ENCODE results near the gene VWA8.
A peak's percentile ranks its signal among the peaks of the same experiment; 100 is the strongest.

VWA8 gene

DNA sequence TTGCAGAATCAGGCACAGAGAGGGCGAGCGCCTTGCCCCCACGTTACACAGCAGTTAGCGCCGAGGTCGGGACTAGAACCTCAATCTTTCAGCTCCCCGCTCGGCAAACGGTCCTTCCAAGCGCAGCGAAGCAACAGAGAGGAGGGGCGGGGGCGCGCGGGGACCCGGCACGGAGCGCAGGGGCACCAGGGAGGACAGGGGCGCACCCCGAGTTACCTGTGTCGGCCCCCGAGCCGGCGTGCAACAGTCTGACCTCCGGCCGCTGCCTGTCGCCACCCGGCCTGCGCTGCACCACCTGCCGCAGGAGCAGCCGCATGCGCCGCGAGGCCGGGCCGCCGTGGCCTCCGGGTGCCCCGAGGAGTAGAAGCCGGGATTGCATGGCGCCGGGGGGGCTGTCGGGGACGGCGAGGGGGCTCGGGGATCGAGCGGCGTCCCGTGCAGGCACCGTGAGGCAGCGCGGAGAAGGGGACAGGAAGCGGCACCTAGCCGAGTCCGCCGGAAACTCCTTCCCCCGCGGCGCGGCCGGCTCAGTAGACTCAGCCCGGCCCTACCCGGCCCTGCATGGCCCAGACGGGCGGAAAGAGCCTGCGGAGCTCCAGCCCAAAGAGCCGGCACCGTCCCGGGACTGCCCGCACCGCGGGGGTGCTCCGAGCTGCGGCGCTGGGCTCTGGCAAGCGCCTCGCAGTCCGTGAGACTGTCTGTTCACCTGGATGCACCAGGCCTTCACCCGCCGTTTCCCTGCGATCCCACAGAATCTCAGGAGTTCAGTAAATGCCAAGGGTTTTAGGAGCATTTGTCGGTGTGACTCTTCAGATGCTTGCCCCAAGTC lies at the start of gene VWA8:
VWA8 (minus strand) TSS at position 473 of the 829 bp plus-strand sequence; CDS start at position 379, 94 bp downstream.
- peak; percentile 87 for DNase-seq

DNA sequence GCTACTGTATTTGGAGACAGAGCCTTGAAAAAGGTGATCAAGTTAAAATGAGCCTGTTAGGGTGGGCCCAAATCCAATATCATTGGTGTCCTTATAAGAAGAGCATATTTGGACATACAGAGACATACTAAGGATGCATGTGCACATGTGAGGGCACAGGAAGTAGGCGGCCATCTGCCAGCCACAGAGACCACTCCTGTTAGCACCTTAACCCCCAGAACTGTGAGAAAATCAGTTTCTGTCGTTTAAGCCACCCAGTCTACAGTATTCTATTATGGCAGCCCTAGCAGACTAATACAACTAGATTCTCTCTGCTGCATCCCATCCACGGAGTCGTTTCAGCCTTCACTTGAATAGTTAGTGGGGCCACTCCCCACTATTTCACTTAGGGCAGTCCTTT lies 48.1 kb upstream of the VWA8 start:
- DNase-seq, result no peak

DNA sequence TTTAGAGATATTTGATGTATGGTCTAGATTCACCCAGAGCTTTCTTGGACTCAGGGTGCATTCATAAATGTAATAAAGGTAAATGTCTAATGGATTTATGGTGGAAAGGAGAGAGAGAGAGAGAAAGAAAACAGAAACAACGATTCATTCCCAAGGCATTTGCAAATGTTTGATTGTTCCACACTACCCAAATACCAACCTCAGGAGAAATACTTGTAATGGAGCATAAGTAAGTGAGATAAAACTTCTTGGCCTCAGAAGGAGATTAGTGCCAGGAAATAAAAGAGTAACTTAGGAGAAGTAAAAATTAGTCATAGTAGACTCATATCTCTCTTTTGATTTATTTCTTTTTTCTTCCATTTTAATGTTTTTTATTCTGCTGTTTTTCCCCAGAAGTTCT lies 46.9 kb upstream of the VWA8 start:
- no peak for DNase-seq

DNA sequence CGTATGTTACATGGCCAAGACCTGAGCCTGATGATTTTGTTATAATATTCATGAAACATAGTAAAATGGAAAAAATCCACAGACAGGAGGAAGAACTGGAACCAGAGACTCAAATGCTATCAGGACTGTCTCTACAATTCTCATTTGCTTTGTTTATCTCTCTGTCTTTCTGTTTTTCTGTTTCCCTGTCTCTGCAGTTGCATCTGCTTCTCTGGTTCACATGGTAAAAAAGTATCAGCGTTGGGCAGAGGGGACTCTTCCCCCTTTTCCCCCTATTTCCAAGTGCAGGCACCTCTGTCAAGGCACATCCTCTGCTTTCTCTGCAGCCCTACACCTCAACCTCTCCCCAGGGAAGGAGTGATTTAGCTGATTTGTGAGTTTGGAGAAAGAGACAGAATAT lies 41.2 kb upstream of the VWA8 start:
- no peak for DNase-seq

DNA sequence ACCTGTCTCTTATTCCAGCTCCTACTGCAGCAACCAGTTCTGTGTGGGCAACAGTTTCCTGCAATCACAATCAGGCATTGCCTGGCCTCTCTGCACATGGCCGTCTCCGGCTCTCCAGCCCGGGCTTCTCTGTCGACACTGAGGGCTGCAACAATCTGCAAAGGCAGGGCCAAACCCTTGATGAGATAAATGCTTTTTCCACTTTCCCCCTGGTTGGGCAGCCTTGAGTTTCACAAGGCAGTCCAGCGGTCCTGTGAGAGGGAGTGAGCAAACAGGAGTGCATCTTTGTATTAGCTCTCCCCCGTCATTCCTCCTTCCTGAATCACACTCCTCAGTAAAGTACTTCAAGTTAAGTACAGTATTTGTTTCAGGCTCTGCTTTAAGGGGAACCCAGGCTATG lies 40.7 kb upstream of the VWA8 start:
- no peak for DNase-seq

DNA sequence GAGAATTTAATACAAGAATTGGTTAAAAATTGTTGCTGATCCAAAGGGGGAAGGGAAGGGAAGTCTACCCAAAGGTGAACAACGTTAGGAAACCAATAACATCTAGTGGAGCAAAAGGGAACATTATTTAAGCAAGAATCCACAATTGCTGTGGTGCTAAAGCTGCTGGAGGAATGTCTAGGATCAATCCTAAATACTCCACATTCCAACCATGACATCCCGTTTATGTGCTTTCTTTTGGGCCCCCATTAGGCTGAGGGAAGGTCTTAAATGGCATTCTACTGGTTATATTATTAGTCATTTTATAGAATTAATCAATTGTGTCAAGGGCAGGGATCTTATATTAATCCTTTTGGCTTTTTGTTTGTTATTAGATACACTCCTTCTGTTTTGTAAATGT lies 39.9 kb upstream of the VWA8 start:
- DNase-seq, result no peak

DNA sequence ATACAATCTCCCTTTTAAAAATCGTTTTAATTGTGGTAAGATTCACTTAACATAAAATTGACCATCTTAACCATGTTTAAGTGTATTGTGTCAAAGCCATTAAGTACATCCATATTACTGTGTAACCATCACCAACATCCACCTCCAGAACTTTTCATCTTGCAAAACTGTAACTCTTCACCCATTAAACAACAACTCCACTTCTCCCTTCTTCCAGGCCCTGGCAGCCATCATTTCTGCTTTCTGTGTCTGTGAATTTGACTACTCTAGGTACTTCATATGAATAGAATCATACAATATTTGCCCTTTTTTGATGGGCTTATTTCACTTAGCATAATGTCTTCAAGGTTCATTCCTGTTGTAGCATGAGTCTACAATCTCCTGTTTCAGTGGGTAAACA lies 36.5 kb upstream of the VWA8 start:
- DNase-seq, result no peak

DNA sequence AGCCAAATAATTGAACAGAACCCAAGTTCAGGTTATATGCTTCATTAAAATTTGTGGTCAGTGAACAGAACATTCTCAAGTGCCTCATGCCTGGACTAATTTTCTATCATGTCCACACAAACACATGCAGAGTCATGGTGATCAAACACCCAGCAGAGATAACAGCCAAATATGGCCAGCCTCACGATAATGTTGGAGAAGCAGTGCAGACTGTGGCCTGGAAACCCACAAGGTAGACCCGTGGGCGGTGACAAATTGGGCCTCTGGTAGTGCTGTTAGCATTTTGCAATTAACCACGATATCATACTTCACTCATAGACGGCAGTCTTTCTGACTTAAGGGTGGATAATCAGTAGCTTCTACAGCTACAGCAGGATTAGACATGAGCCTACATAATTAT lies 35.0 kb upstream of the VWA8 start:
- no peak for DNase-seq

DNA sequence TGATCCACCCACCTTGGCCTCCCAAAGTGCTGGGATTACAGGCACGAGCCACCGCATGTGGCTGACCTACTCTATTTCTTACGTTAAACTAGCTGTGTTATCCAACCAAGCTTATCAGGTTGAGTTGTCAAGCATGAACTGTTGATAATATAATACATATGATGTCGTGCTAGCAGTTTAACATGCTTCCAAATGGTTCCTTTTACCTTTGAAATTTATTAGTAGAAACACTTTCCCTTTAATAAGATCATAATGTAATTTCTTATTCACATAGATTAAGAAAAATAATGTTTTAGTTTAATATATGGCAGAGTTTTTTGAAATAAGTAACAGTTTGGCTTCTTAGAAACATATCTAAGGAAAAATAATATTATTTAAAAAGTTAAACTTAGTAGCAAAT lies 34.4 kb upstream of the VWA8 start:
- DNase-seq, result no peak

DNA sequence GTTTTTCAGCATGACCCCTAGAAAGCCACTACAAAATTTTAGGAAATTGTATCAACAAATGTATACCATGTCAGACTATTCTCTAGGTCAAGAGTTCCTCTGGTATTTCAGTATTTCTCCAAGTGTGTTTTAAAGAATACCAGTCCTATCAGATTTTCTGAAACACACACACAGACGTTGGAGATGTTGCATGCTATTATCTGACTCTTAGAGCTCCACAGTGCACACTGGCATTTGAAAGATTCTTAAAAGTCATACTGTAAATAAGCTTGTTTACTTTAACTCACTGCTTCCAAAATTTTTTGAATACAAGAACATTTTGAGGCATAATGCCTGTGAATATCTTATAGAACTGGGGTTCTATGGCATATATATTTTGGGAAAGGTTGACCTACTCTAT lies 33.8 kb upstream of the VWA8 start:
- DNase-seq, result no peak

DNA sequence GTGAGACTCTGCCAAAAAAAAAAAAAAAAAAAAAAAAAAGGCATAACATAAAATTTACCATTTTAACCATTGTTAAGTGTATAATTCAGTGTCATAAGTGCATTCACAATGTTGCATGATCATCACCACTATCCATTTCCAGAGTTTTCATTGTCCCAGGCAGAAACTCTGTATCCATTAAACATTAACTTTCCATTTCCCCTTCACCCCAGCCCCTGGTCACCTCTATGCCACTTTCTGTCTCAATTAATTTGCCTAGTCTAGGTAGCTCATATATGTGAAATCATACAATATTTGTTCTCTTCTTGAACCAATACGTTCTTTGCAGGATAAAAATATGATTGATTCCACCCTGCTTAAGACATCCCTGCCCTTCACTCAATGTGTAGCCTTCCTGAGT lies 31.0 kb upstream of the VWA8 start:
- DNase-seq, result no peak

DNA sequence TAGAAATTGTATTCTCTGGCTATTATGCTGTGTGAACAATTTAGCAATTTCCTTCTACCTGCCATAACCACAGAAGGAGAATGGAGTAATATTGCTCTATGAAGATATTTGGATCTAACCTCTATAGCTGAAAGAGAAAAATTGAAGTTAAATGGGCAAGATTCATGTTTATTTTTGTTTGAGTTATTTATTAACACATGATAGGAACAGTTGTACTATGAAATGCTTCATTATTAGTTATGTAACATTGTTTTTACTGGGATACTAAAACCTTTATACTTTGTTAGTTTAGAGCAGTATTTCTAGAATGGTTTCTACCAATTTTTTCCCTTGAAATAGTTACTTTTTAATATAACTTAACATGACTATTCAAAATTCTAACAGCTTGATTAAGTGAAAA lies 27.3 kb upstream of the VWA8 start:
- no peak for DNase-seq

DNA sequence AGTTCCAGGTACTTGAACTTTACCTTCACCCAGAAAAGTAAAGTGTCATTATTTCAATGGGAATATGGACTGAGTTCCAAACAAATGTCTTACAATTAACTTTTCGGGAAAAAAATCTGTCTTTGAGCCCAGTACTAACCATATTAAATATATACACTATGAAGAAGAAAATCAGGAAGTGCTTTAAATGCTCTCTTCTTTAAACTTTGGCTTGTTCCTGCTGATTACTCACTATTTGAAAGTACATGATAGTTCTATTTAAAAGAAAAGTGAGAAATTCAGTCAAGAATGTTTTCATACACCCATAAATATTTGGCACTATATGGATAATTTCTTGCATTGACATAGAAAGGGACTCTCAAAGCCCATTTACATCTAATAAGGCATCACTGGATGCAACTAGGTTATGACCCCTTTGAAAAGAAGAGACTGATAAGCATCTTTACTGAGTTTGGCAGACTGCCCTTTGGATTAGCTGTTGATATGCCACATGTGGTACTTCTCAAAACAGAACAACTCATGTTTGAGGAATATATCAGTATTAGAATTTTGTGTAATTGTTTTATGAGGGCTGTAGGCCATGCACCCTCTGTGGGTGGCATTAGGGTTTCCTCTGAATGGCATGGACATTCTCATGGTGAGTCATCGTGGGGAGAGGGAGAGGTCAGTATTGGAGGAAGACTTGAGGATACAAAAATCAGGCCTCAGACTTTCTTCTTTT lies 25.0 kb upstream of the VWA8 start:
- no peak for DNase-seq

DNA sequence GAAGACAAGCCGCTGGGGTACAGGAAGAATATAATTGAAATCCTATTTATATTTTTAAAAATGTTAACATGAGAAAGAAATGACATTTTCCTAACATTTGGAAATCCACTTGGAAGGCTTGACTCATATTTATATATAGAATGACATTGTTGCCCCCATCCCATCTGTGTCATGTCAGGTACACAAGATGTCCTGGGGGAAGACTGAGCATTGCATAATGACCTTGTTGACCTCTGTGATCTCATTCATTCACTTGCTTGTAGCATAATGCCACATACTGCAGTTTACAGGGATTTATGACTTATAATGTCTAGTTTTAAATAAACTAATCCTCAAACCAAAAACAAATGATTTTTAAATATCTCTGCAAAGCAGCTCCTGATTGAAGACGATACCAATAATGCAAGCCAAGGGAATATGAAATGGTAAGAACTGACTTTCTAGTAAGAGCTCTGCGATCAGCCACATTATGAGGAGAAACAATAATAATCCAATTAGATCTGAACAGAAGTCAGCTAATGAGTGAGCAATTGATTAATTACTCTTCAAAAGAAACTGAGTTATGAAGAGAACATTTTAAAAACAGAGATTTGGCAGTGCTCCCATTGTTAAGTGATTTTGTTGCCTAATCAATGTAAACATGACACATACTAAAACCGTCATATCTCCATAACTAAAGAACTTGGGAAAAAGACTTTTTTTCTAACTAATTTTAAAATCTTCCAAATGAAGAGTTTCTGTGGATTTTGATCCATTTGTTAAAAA lies 21.2 kb upstream of the VWA8 start:
- DNase-seq, result no peak

DNA sequence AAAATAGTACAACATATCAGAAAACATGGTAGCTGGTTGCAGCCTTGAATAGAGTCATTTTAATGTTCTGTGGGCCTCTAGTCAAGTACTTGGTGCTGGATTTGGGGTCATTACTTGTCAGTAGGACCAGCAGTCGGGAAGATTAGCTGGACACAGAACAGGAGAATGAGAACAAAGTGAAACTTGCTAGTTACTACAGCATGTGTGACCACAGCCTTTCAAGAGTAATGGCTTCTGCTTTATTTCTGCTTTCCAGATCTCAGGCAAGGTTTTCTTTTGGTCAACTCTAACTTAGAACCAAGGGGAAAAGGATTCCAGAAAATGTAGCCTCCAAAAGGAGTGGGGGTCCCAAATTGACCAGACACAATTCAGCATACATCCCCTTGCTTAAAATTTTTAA lies 17.1 kb upstream of the VWA8 start:
- no peak for DNase-seq

DNA sequence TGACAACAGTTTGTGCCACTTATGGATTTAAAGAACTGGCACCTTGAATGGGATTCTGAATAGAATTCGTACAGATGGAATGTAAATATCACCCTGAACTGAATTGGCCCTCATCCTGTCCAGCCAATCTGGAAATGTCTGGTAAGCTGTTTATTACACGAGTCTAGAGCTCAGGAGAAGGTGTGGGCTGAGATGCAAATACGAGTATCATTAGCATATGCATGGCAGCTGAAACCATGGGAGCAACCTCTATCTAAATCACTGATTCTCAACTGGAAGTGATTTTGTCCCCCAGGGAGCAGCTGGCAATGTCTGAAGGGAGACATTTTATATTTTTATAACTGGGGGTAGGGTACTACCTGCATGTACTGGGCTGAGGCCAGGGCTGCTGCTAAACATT lies 15.6 kb upstream of the VWA8 start:
- no peak for DNase-seq

DNA sequence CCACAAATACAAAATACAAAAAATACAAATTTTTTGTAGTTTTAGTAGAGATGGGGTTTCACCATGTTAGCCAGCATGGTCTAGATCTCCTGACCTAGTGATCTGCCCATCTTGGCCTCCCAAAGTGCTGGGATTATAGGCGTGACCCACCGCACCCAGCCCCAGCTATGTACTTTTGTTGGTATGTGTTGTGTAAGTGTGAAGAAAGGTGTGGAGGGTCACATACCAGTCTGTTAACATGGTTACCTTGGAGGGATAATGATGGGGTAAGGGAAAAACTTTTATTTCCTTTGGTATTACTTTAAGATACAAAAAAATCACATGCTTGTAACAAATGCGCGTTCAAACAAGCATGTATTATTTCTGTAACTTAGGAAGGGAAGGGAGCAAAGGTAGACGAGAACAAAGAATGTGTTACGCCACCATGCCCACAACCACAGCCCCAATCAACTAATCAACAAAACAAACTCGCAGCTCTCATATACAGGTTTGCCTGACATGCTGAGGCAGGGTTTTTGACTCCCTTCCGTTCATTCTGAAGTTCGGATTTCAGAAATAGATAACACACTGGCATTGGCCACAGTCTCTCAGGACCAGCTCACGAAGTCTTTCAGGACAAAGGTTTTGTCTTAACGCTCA lies 13.5 kb upstream of the VWA8 start:
- no peak for DNase-seq

DNA sequence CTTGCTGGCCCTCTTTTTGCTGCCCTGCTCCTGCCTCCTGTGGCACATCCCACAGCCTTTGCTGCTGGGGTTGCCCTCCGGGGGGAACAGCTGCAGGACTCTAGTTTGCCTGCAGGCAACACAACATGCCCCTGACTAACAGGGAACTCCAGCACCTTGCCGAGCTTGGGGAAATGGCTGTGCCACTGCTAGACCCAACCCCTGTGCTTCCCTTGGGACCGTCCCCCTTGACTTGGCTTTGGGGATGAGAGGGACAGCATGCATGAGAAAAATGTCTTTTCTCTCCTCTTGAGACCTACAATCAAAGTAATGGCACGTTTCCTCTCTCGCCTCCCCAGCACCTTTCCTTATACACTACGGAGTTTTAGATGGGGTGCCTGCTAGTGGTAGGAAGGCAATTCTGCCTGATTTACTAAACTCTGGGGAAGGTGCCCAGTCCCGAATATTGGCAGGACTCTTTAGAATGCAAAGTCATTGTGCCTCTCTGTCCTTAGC lies 12.4 kb upstream of the VWA8 start:
- DNase-seq, result no peak

DNA sequence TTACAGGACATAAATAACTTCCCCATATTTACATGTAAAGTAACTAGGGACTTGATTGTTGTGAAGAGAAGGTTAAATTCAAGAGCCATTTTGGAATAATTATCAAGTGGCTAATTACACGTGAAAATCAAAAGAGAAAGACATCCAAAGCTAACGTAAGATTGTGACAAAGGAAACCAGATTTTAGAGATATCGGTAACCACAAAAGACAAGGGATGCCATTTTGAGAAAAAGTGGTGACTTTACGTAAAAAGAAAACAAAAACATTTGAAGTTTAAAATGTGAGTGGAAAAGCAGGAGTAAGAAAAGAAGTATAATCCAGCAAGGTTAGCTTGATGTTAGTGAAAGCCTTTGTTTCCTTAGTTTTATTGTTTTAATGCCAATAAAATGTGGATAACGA lies 10.9 kb upstream of the VWA8 start:
- no peak for DNase-seq

DNA sequence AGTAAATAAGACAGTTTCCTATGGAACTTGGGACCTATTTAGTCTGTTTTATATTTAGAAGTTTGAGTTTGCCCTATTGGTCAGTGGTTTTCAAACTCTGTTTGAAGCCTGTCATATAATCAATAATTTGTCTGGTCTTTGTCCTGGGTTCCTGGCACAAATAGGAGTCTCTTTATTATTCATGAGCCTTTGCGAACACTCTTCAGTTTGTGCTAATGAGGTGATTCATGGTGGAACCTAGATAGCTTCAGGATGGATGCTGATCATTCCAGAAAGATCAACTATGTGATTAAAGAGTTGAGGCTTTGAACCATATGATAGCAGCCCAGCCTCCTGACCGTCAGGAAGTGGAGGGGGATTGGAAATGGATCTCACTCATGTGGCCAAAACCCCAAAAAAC lies 10.0 kb upstream of the VWA8 start:
- no peak for DNase-seq

DNA sequence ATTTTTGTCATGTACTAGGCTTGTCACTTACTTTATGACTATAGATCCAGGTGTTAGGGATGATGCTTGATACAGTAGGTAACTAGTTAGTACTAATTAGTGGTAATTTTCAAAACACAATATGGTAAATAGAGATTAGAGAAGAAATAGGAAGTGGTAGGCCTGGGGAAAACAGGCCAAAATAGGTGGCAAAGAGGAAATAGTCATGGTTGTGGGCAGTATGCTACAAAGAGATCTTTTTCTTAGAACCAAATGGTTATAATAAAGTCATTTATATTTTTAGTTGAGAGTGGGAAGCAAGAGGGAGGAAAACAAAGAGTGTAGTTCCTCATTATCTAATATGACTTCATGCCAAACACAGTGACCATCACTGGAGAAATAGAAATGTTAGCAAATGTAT lies 9.1 kb upstream of the VWA8 start:
- no peak for DNase-seq

DNA sequence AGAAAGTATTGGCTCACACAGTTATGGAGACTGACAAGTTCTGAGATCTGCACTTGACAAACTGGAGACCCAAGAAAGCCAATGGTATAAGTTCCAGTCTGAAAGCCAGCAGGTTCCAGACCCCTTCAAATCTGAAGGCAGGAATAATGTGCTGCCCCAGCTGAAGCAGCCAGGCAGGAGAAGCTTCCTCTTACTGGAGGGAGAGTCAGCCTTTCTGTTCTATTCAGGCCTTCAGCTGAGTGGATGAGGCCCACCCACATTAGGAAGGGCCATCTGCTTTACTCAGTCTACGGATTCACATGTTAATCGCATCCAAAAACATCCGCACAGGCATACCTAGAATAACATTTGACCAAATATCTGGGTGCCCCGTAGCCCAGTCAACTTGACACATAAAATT lies 8.2 kb upstream of the VWA8 start:
- no peak for DNase-seq

DNA sequence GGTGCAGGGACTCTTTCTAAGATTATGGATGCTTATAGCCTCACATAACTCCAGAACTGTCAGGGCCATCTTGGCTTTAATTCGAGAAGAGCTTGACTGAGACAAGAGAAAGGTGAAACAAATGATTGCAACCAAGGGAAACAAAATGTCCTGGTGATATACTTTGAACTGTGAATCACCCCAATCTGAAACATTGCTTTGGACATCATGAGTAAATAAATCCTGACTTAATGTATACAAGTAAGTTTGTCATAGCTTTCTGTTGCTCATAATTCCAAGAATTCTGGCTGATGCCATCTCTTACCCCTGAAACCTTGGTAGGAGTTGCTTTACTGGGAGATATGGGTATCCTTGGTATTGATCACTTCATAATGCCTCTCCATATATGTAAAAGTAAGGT lies 5.8 kb upstream of the VWA8 start:
- DNase-seq, result no peak
